Dendritic cell treated with granulocyte-macrophage colony-stimulating factor and Interleukin-4, amounts not matched to agents 40 ng/mL and 50 ng/mL, for 4 days (primary cell): ENCODE data around the gene MYPN.
"Not testable (repeated sequence)": the region's sequence is repeated elsewhere in the genome, so short reads cannot be mapped to it uniquely, and the experiment has no call there.

ENCODE experiments used
- H3K27ac Mint-ChIP-seq: one replicate; pipeline ENCODE4 v1.8.0; 2022; ENCODE audit warnings: mild to moderate bottlenecking, mixed read lengths
- H3K27me3 Mint-ChIP-seq: one replicate; pipeline ENCODE4 v1.8.0; 2022; ENCODE audit warnings: mild to moderate bottlenecking, mixed read lengths
- H3K36me3 Mint-ChIP-seq: one replicate; pipeline ENCODE4 v1.8.0; 2022; ENCODE audit warnings: low read depth, mixed read lengths
- H3K4me1 Mint-ChIP-seq: one replicate; pipeline ENCODE4 v1.8.0; 2022; ENCODE audit warnings: low read depth, mixed read lengths
- H3K4me3 Mint-ChIP-seq: one replicate; pipeline ENCODE4 v1.8.0; 2022; ENCODE audit warnings: mild to moderate bottlenecking, moderate library complexity, mixed read lengths
- H3K9me3 Mint-ChIP-seq: one replicate; pipeline ENCODE4 v1.8.0; 2022; ENCODE audit warnings: mixed read lengths
- intact Hi-C: fragments of 100-400 bp; cut with micrococcal nuclease; formaldehyde crosslinking; loops from one replicate; pipeline ENCODE4 v1.15.0; 2022

Gene MYPN, protein sequence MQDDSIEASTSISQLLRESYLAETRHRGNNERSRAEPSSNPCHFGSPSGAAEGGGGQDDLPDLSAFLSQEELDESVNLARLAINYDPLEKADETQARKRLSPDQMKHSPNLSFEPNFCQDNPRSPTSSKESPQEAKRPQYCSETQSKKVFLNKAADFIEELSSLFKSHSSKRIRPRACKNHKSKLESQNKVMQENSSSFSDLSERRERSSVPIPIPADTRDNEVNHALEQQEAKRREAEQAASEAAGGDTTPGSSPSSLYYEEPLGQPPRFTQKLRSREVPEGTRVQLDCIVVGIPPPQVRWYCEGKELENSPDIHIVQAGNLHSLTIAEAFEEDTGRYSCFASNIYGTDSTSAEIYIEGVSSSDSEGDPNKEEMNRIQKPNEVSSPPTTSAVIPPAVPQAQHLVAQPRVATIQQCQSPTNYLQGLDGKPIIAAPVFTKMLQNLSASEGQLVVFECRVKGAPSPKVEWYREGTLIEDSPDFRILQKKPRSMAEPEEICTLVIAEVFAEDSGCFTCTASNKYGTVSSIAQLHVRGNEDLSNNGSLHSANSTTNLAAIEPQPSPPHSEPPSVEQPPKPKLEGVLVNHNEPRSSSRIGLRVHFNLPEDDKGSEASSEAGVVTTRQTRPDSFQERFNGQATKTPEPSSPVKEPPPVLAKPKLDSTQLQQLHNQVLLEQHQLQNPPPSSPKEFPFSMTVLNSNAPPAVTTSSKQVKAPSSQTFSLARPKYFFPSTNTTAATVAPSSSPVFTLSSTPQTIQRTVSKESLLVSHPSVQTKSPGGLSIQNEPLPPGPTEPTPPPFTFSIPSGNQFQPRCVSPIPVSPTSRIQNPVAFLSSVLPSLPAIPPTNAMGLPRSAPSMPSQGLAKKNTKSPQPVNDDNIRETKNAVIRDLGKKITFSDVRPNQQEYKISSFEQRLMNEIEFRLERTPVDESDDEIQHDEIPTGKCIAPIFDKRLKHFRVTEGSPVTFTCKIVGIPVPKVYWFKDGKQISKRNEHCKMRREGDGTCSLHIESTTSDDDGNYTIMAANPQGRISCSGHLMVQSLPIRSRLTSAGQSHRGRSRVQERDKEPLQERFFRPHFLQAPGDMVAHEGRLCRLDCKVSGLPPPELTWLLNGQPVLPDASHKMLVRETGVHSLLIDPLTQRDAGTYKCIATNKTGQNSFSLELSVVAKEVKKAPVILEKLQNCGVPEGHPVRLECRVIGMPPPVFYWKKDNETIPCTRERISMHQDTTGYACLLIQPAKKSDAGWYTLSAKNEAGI (N-terminal part only)

DNA sequence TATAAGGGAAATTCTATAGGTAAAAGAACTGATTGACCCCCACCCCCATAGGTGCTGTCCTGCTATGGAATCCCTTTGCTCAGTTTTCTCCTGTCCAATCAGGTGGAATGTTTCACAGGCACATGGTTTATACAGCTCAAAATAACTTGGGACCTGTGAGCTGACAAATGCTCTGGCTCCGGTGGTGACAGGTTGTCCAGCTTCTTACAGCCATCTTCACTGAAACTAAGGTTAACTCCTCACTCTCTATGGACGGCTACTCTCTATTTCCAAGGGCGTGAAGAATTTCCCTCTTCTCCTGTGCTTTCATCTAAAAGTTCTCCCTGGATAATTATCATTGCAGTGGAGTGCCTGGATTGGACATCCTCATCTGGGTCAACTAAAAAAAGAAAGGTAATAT, at the start of gene MYPN:
Gene MYPN (plus strand): TSS at position 158 of the 400 bp plus-strand sequence. CDS start 11,951 bp downstream, outside the sequence.
- Mint-ChIP-seq H3K4me1 (no peaks in the 10 kb centered on the region), H3K27ac (no peak within 1 kb of the TSS), H3K27me3 (no peaks in the 10 kb centered on the region), H3K4me3 (no peak within 1 kb of the TSS), H3K9me3 (no peaks in the 10 kb centered on the region), H3K36me3 (no peaks in the 10 kb centered on the region)
- intact Hi-C loops = no loop called here

DNA sequence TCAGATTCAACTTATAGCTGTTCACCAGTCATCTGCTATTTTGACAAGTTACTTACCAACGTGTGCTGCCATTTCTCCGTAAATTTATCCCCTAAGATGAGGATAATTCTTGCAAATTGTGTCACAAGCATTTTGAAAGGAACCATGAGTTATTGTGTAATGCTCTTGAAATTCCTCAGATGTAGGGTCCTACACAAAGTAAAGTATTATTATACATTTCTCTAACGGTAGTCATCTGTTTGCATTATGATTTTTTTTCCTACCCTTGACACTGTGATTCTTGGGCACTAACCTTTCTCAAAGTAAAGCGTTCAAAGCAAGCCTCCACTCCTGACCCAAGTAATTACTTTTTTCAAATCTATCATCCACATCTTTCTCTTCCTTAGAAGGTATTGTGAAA, 42.3 kb upstream of the MYPN start:
- Mint-ChIP-seq H3K27ac (no peak overlapping the region), H3K36me3 (peaks cover 54% of the 10 kb centered on the region), H3K9me3 (no peaks in the 10 kb centered on the region), H3K4me1 (peaks cover 7% of the 10 kb centered on the region), H3K4me3 (no peak overlapping the region), H3K27me3 (no peaks in the 10 kb centered on the region)
- intact Hi-C loops = no loop called here

- no peak overlapping the region for H3K4me3 Mint-ChIP-seq
- H3K36me3 Mint-ChIP-seq = peaks cover 50% of the 10 kb centered on the region
- peaks cover 7% of the 10 kb centered on the region for H3K4me1 Mint-ChIP-seq
- no peaks in the 10 kb centered on the region for H3K9me3 Mint-ChIP-seq
- intact Hi-C loops = no loop called here
- no peaks in the 10 kb centered on the region for H3K27me3 Mint-ChIP-seq
- H3K27ac Mint-ChIP-seq = no peak overlapping the region
Observed at GRCh38 chr10:68067508-68067907, 41.8 kb upstream of the MYPN start.

DNA sequence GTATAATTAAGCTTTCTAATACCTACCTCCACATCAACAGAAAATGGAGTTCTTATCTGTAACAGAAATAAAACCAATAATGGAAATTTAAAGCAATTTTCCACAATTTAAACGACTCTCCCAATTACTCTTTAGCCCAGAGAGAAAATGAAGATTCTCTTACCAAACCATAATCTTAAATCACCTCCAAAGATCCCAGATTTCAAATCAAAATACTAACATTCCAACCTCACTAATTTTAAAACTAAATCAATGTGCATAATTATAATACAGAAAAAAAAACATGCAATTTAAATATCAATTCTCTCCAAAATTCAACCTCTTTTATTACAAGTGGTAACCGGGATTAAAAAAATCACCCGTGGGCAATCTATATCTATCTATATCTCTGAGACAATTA, 35.7 kb upstream of the MYPN start:
- H3K36me3 Mint-ChIP-seq = peaks cover 35% of the 10 kb centered on the region
- no peaks in the 10 kb centered on the region for H3K27me3 Mint-ChIP-seq
- peak overlapping the region; percentile 95 for H3K27ac Mint-ChIP-seq
- intact Hi-C loops = loop anchor here (5.0 kb wide), 1 partner anchor 186 kb away; no protein-coding TSS in a partner anchor
- H3K4me3 Mint-ChIP-seq = peak overlapping the region; percentile 91
- H3K4me1 Mint-ChIP-seq = peaks cover 19% of the 10 kb centered on the region
- H3K9me3 Mint-ChIP-seq = no peaks in the 10 kb centered on the region

DNA sequence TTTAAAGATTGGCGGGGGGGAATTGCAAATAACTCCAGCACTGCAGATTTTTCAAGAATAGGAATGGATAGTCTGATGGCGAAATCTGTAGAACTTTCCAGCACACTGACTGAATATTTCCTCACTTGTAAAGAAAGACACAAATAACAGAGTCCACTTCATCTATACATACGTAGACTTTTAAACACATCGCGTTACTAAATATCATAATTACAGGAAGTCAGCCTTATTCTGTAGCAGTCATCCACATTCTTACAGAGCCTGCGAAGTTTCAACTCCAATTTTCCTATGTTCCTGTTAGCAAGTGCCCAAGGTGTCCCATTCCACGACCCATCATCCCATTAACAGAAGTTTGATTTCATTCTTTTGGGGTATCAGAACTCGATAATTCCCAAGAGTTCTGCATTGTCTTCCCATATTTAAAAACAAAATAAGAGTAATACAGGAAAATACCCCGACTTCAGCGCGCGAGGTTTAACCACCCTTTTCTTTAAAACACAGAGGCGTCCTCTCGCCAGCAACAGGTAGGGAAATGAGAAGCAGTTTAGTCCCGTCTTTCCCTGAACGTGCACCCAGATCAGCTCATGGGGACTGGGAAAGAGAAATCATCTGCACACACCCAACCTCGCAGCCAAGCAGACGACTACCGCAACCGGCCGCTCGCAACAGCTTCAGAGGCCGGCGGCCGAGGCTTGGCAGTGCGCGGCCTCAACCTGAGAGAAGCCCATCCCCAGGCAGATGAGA, 35.1 kb upstream of the MYPN start:
- H3K27ac Mint-ChIP-seq = peak overlapping the region; percentile 95
- H3K4me1 Mint-ChIP-seq = peaks cover 19% of the 10 kb centered on the region
- H3K36me3 Mint-ChIP-seq = peaks cover 34% of the 10 kb centered on the region
- H3K4me3 Mint-ChIP-seq = peak overlapping the region; percentile 91
- no peaks in the 10 kb centered on the region for H3K27me3 Mint-ChIP-seq
- H3K9me3 Mint-ChIP-seq = no peaks in the 10 kb centered on the region
- intact Hi-C loops = loop anchor here (5.0 kb wide), 1 partner anchor 187 kb away; no protein-coding TSS in a partner anchor

DNA sequence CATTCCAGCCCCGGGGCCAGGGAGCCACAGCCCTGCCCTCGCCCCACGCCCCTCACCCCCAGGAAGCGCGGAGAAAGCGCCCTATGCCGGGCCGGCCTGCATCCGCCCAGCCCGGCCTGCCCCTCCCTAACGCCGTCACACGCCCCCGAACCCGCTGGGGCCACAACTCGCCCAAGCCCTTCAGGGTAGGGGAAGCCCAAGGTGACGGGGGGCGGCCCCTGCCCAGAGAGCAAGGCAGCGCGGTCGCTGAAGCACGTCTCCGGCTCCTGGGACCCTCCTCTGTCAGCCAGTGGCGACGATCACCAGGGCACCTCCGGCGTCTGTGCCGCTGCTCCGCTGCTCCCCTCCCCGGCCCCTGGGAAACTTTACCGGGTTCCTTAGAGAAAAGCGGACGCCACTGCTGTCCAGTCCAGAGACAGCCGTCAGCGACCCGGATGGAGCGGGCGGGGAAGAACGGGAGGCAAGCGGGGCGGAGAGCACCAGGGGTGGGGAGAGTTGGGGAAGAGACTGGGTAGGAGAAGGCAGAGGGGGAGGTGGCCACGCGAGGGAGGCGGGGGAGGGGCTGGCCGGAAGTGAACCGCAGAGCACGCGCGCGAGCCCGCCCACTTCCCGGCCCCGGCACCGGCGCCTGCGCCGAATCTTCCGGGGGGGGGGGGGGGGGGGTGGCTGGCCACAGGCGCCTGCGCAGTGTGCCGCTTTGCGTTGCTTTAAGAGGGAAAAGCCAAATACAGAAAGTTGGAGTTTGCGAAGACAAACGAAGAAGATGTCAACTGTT, 34.3 kb upstream of the MYPN start, which contains the start of gene HERC4:
Gene HERC4 (minus strand): TSS at position 509 of the 775 bp plus-strand sequence. CDS start 2,175 bp downstream, outside the sequence.
- H3K4me1 Mint-ChIP-seq = peaks cover 19% of the 10 kb centered on the region
- no peaks in the 10 kb centered on the region for H3K9me3 Mint-ChIP-seq
- intact Hi-C loops = loop anchor here (5.0 kb wide), 1 partner anchor 188 kb away; no protein-coding TSS in a partner anchor
- H3K36me3 Mint-ChIP-seq = peaks cover 30% of the 10 kb centered on the region
- H3K4me3 Mint-ChIP-seq = peak within 1 kb of the TSS; percentile 91
- no peaks in the 10 kb centered on the region for H3K27me3 Mint-ChIP-seq
- H3K27ac Mint-ChIP-seq = peak within 1 kb of the TSS; percentile 95

DNA sequence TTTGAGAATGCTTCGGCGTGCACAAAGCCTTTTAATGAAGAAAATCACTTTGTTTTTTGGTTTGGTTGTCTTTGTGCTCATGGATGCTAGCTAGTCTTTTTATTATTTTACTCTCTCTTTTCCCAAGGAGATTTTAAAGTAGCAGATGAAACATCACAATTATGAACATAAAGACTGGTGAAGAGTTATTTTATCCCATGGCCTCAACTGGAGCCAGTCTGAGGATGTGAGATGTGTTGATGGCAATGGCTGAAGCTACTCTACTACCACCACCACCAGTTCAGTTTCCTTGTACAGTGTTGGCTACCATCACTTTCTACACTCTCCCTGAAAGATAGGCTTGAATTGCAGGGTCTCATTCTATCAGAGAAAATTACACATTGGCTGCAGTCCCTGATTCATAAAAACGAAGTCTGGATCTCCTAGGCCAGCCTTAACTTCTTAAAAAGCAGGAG, 33.7 kb upstream of the MYPN start:
- Mint-ChIP-seq H3K27ac (peak overlapping the region; percentile 95), H3K4me1 (peaks cover 18% of the 10 kb centered on the region), H3K4me3 (peak overlapping the region; percentile 45), H3K36me3 (peaks cover 24% of the 10 kb centered on the region), H3K9me3 (no peaks in the 10 kb centered on the region), H3K27me3 (no peaks in the 10 kb centered on the region)
- intact Hi-C loops = no loop called here

DNA sequence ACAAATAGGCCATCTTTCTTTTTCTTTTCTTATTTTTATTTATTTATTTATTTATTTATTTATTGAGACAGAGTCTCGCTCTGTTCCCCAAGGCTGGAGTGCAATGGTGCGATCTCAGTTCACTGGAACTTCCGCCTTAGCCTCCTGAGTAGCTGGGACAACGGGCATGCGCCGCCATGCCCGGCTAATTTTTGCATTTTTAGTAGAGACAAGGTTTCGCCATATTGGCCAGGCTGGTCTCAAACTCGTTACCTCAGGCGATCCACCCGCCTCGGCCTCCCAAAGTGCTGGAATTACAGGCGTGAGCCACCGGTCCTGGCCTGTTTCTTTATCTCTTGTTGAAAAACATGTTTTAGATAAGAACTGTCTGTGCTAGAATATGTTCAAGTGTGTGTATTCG, 33.2 kb upstream of the MYPN start:
- intact Hi-C loops, H3K27me3 Mint-ChIP-seq, H3K4me3 Mint-ChIP-seq, H3K27ac Mint-ChIP-seq, H3K9me3 Mint-ChIP-seq: not testable (repeated sequence)
- H3K4me1 Mint-ChIP-seq = peaks cover 13% of the 10 kb centered on the region
- H3K36me3 Mint-ChIP-seq = peaks cover 19% of the 10 kb centered on the region

DNA sequence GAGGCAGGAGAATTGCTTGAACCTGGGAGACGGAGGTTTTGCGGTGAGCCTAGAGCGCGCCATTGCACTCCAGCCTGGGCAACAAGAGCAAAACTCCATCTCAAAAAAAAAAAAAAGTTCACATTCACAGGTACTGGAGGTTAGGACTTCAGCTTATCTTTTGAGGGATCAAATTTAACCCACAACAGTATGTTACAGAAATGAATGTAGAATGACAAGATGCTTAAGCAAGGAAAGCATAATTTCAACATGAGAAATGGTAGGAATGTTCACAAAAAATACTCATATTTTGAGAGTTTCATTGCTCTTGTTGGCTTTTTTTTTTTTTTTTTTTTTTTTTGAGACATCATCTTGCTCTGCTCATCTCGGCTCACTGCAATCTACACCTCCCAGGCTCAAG, 32.3 kb upstream of the MYPN start:
- H3K27me3 Mint-ChIP-seq = no peaks in the 10 kb centered on the region
- H3K36me3 Mint-ChIP-seq = peaks cover 18% of the 10 kb centered on the region
- intact Hi-C loops = no loop called here
- peaks cover 12% of the 10 kb centered on the region for H3K4me1 Mint-ChIP-seq
- no peak overlapping the region for H3K4me3 Mint-ChIP-seq
- H3K9me3 Mint-ChIP-seq = no peaks in the 10 kb centered on the region
- no peak overlapping the region for H3K27ac Mint-ChIP-seq

DNA sequence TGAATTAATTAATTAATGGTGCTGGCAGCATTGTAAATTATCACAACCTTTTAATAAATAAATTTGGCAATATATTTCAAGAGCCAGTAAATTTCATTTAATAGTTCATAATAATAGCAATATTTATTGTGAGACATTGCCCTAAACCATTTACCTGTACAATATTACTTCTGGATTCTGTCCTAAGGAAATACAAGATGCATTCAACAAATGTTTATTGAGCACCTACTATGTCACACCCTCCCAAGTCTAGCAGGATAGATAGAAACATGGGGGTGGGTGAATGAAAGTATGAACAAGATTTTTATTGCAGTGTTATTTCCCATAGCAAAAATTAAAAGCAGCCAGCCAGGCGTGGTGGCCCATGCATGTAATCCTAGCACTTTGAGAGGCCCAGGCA, 29.9 kb upstream of the MYPN start:
- Mint-ChIP-seq H3K27me3 (no peaks in the 10 kb centered on the region), H3K36me3 (peaks cover 7% of the 10 kb centered on the region), H3K4me3 (no peak overlapping the region), H3K27ac (no peak overlapping the region), H3K4me1 (no peaks in the 10 kb centered on the region), H3K9me3 (no peaks in the 10 kb centered on the region)
- intact Hi-C loops = no loop called here

GRCh38 chr10:68080853-68081431, 28.3 kb upstream of the MYPN start:
- H3K27ac Mint-ChIP-seq = no peak overlapping the region
- H3K27me3 Mint-ChIP-seq = no peaks in the 10 kb centered on the region
- intact Hi-C loops = loop anchor here (5.0 kb wide), 1 partner anchor 76 kb away; no protein-coding TSS in a partner anchor
- no peak overlapping the region for H3K4me3 Mint-ChIP-seq
- H3K4me1 Mint-ChIP-seq = no peaks in the 10 kb centered on the region
- H3K9me3 Mint-ChIP-seq = no peaks in the 10 kb centered on the region
- H3K36me3 Mint-ChIP-seq = no peaks in the 10 kb centered on the region

DNA sequence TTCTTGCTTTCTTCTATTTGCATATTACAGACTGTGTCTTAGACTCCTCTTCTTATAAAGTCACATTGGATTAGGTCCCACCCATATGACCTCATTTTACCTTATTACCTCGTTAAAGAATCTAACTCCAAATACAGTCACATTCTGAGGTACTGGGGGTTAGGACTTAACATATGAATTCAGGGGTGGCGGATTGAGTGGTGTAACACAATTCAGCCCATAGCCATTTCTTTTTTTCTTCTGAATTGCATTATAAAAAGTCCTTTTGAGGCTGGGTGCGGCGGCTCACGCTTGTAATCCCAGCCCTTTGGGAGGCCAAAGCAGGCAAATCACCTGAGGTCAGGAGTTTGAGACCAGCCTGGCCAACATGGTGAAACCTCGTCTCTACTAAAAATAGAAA, 27.4 kb upstream of the MYPN start:
- Mint-ChIP-seq H3K4me1 (no peaks in the 10 kb centered on the region), H3K27ac (no peak overlapping the region), H3K9me3 (no peaks in the 10 kb centered on the region), H3K4me3 (no peak overlapping the region), H3K36me3 (no peaks in the 10 kb centered on the region), H3K27me3 (no peaks in the 10 kb centered on the region)
- intact Hi-C loops = loop anchor here (5.0 kb wide), 1 partner anchor 75 kb away; no protein-coding TSS in a partner anchor
